Mammary epithelial cell (primary cell): ENCODE measurements around the gene DXO.
"Not testable (repeated sequence)": the region's sequence is repeated elsewhere in the genome, so short reads cannot be mapped to it uniquely, and the experiment has no call there.

Experiments used
- CTCF ChIP-seq, 2 donors: IDR thresholded peaks in 1 of 2; conservative IDR thresholded peaks in 1 of 2; 2 replicates each; pipeline ENCODE4 v1.5.1; 2011 to 2012; ENCODE audit warnings: inconsistent platforms in 2 of 2, low read length in 2 of 2, mild to moderate bottlenecking in 2 of 2, control low read depth in 1 of 2, low read depth in 1 of 2; ENCODE audit not compliant: insufficient read depth in 1 of 2; ENCODE audit errors: extremely low read depth in 1 of 2
- EZH2 ChIP-seq: IDR thresholded peaks from 2 replicates; pipeline ENCODE4 v1.6.1; 2012; ENCODE audit warnings: low read length, inconsistent platforms, borderline replicate concordance

- not testable (repeated sequence) for TF ChIP-seq EZH2; CTCF (conservative IDR thresholded peaks at IDR 0.05 in 1 of 2, IDR thresholded peaks at IDR 0.05 in 1 of 2; ENCODE audit: extremely low read depth in 1 of 2, insufficient read depth in 1 of 2, low read depth in 1 of 2, low read length in 2 of 2)
Observed at GRCh38 chr6:31980998-31981397, 9.1 kb upstream of the DXO start.
